GM19468 (cell line): ENCODE results near the gene FKBP11.
"Not testable (repeated sequence)": the region's sequence is repeated elsewhere in the genome, so short reads cannot be mapped to it uniquely, and the experiment has no call there.

Experiments
- ATAC-seq: cut with Tn5 transposase; IDR thresholded peaks from one replicate; pipeline ENCODE4 v1.9.1; 2021; ENCODE audit warnings: mild to moderate bottlenecking, moderate library complexity, moderate number of reproducible peaks; ENCODE audit not compliant: unreplicated experiment; ENCODE audit errors: extremely low read depth

FKBP11 gene

GRCh38 chr12:48917857-48918537 is 7.3 kb downstream of the FKBP11 start:
- no peak for ATAC-seq

- no peak for ATAC-seq
These were observed 15.1 kb downstream of the FKBP11 start for GRCh38 chr12:48910196-48910595.

GRCh38 chr12:48909698-48910097 is 15.6 kb downstream of the FKBP11 start:
- ATAC-seq: not testable (repeated sequence)

GRCh38 chr12:48907245-48907644 is 18.0 kb downstream of the FKBP11 start:
- no peak for ATAC-seq

- no peak for ATAC-seq
These were observed 21.3 kb downstream of the FKBP11 start for GRCh38 chr12:48903982-48904411.

GRCh38 chr12:48903363-48903981 is 21.8 kb downstream of the FKBP11 start:
- no peak for ATAC-seq

- no peak for ATAC-seq
These were observed 24.0 kb downstream of the FKBP11 start for GRCh38 chr12:48901278-48901677.

GRCh38 chr12:48899651-48900050 is 25.6 kb downstream of the FKBP11 start:
- ATAC-seq: no peak

GRCh38 chr12:48894271-48894670 is 31.0 kb downstream of the FKBP11 start:
- no peak for ATAC-seq

GRCh38 chr12:48890657-48891418 is 34.5 kb downstream of the FKBP11 start:
- peak; percentile 39 for ATAC-seq

- no peak for ATAC-seq
These were observed 35.6 kb downstream of the FKBP11 start for GRCh38 chr12:48889679-48890078.

- no peak for ATAC-seq
These were observed 41.8 kb downstream of the FKBP11 start for GRCh38 chr12:48883305-48884161.

- ATAC-seq: no peak
These were observed 42.4 kb downstream of the FKBP11 start for GRCh38 chr12:48882972-48883304.

- no peak for ATAC-seq
These were observed 43.0 kb downstream of the FKBP11 start for GRCh38 chr12:48882315-48882687.

GRCh38 chr12:48881686-48882314 is 43.5 kb downstream of the FKBP11 start:
- no peak for ATAC-seq

GRCh38 chr12:48880647-48881046 is 44.6 kb downstream of the FKBP11 start:
- ATAC-seq: no peak

- ATAC-seq: no peak
These were observed 46.7 kb downstream of the FKBP11 start for GRCh38 chr12:48878548-48878947.

- ATAC-seq: no peak
These were observed 49.3 kb downstream of the FKBP11 start for GRCh38 chr12:48875944-48876515.

GRCh38 chr12:48873534-48873933 is 51.8 kb downstream of the FKBP11 start:
- ATAC-seq: not testable (repeated sequence)

- no peak for ATAC-seq
These were observed 52.2 kb downstream of the FKBP11 start for GRCh38 chr12:48873096-48873495.
